Ovary (tissue), 9 donors: ENCODE data around the gene MAN1C1. TPM values are rescaled to one million over a fixed set of nuclear protein-coding genes. Genes with fewer than 3 reads are reported as not detected.

Source experiments
- DNase-seq, 5 donors: peaks; one replicate each; pipeline ENCODE4 v3.0.0-alpha.2; 2019 to 2020
- H3K27ac ChIP-seq, 2 donors: fragments of 200-600 bp; one replicate each; pipeline versions ENCODE4 v1.5.1 to v1.8.0; 2019 to 2022
- H3K27me3 ChIP-seq: fragments of 200-600 bp; one replicate; pipeline ENCODE4 v1.8.0; 2022
- H3K36me3 ChIP-seq: fragments of 200-600 bp; sonication (generic); one replicate; pipeline ENCODE4 v1.5.1; 2019
- H3K4me1 ChIP-seq: one replicate; pipeline ENCODE4 v1.8.1; 2013; ENCODE audit warnings: mild to moderate bottlenecking, moderate library complexity; ENCODE audit not compliant: insufficient read depth
- H3K4me3 ChIP-seq: fragments of 200-600 bp; sonication (generic); one replicate; pipeline ENCODE4 v1.5.1; 2017
- H3K9me3 ChIP-seq, 2 donors: fragments of 200-600 bp in 1 of 2; sonication (generic) in 1 of 2; one replicate each; pipeline versions ENCODE4 v1.5.1 to v1.8.1; 2013 to 2019; ENCODE audit warnings: mild to moderate bottlenecking in 1 of 2, moderate library complexity in 1 of 2
- CTCF ChIP-seq, 3 donors: fragments of 450-650 bp in 2 of 3; fragments of 200-600 bp in 1 of 3; IDR thresholded peaks; one replicate each; pipeline versions ENCODE4 v1.5.1 to v1.8.0; 2016 to 2022; ENCODE audit warnings: antibody characterized with exemption in 3 of 3, mild to moderate bottlenecking in 1 of 3
- EP300 ChIP-seq: sonication (generic); formaldehyde crosslinking; IDR thresholded peaks from one replicate; pipeline ENCODE4 v1.6.1; 2017; ENCODE audit warnings: antibody characterized with exemption
- POLR2A ChIP-seq: fragments of 450-650 bp; IDR thresholded peaks from one replicate; pipeline ENCODE4 v1.6.1; 2017; ENCODE audit warnings: antibody characterized with exemption, mild to moderate bottlenecking, moderate library complexity
- WGBS, 3 donors: extraction: QIAGEN DNeasy Blood & Tissue Kit in 1 of 3; methylation state at CpG; one replicate each; pipeline versions ENCODE4 v1.1.5 to v1.1.7; 2013 to 2017; 5-methylcytosine and 5-hydroxymethylcytosine counted together
- intact Hi-C, 4 donors: fragments of 100-400 bp; cut with DNase I; formaldehyde crosslinking; loops; one replicate each; pipeline versions ENCODE4 v1.11.0 to v1.15.1; 2022 to 2023
- polyA plus RNA-seq, 2 donors: library from polyadenylated mRNA; stranded (reverse); fragments of 200-250 nt in 1 of 2; fragments of 350-450 nt in 1 of 2; fragmentation: Illumina TruSeq in 1 of 2; extraction: RNeasy Lipid Tissue Mini Kit (QIAGEN cat#74804) in 1 of 2; gene quantifications; one replicate each; pipeline ENCODE4 v1.2.3, GENCODE V29; 2013 to 2014
- total RNA-seq, 7 donors: library from RNA; depleted of rRNA in 2 of 7; stranded (reverse); fragments of >200 nt in 2 of 7; fragmentation: NEBNext Ultra II Directional in 3 of 7; extraction: Animal tissue kit (Norgen Biotek cat#: 25700) in 3 of 7; gene quantifications; one replicate each; pipeline versions ENCODE4 v1.1.0 to v1.2.4, GENCODE V29; 2016 to 2023
- donor health status: DM: no; HTN: no; CAD: no; lungs with moderate emphysema.
- donor health status: DM: no; HTN: no; CAD: no.
- donor health status: Bipolar disorder and iron deficiency.
- donor health status: DM: yes; HTN: yes; CAD: no.
- donor health status: DM: no; HTN: no; CAD: no.
- donor health status: DM: yes; HTN: yes; CAD: no.

The MAN1C1 gene
- total and polyA plus RNA-seq, 9 donors = 18.0 to 59.2 (median 33.1) TPM

GRCh38 chr1:25772164-25772563 is 155.6 kb downstream of the MAN1C1 start:
- TF ChIP-seq POLR2A = no peak
- TF ChIP-seq EP300 = no peak
- no peak for TF ChIP-seq CTCF (IDR thresholded peaks at IDR 0.05)
- WGBS, 3 donors = 92 to 96% (median 92%) methylated on average over 5 of the region's 5 CpGs
- no peaks in the 10 kb centered on the region for H3K36me3 ChIP-seq

GRCh38 chr1:25772692-25773245 is 156.2 kb downstream of the MAN1C1 start:
- 90 to 94% (median 93%) methylated on average over 5 of the region's 5 CpGs for WGBS, 3 donors
- no peaks in the 10 kb centered on the region for H3K27me3 ChIP-seq
- no peak overlapping the region for H3K4me3 ChIP-seq
- no peaks in the 10 kb centered on the region for H3K9me3 ChIP-seq
- TF ChIP-seq POLR2A (no peak), EP300 (no peak), CTCF (IDR thresholded peaks at IDR 0.05) (no peak)
- no peak for DNase-seq
- no peak overlapping the region for H3K27ac ChIP-seq
- H3K36me3 ChIP-seq = no peaks in the 10 kb centered on the region
- intact Hi-C loops = no loop called here
- peaks cover 2% of the 10 kb centered on the region for H3K4me1 ChIP-seq

More at GRCh38 chr1:25772164-25772563, 155.6 kb downstream of the MAN1C1 start:
- Histone ChIP-seq H3K4me1 (peaks cover 2% of the 10 kb centered on the region), H3K4me3 (no peak overlapping the region), H3K27ac (no peak overlapping the region), H3K9me3 (no peaks in the 10 kb centered on the region), H3K27me3 (no peaks in the 10 kb centered on the region)
- no peak for DNase-seq
- intact Hi-C loops = no loop called here

- H3K4me3 ChIP-seq = no peak overlapping the region
- H3K27me3 ChIP-seq = no peaks in the 10 kb centered on the region
- H3K9me3 ChIP-seq = no peaks in the 10 kb centered on the region
- no peak overlapping the region for H3K27ac ChIP-seq
- intact Hi-C loops = no loop called here
- DNase-seq = no peak
- 81 to 83% (median 81%) methylated on average over 4 of the region's 4 CpGs for WGBS, 3 donors
- no peaks in the 10 kb centered on the region for H3K36me3 ChIP-seq
- peaks cover 2% of the 10 kb centered on the region for H3K4me1 ChIP-seq
- TF ChIP-seq POLR2A (no peak), CTCF (IDR thresholded peaks at IDR 0.05) (no peak), EP300 (no peak)
These were observed 157.0 kb downstream of the MAN1C1 start for GRCh38 chr1:25773441-25774125.

GRCh38 chr1:25774206-25774803 is 157.7 kb downstream of the MAN1C1 start:
- Histone ChIP-seq H3K9me3 (no peaks in the 10 kb centered on the region), H3K27ac (no peak overlapping the region), H3K27me3 (no peaks in the 10 kb centered on the region), H3K4me3 (no peak overlapping the region), H3K36me3 (no peaks in the 10 kb centered on the region), H3K4me1 (peaks cover 2% of the 10 kb centered on the region)
- 83 to 90% (median 85%) methylated on average over 13 of the region's 13 CpGs for WGBS, 3 donors
- TF ChIP-seq EP300 (no peak), POLR2A (no peak), CTCF (IDR thresholded peaks at IDR 0.05) (no peak)
- no peak for DNase-seq
- intact Hi-C loops = no loop called here
